Measurements from ENCODE around the gene KRT77. TPM values are rescaled to one million over a fixed set of nuclear protein-coding genes. Genes with fewer than 3 reads are reported as not detected.
"Not testable (repeated sequence)": the region's sequence is repeated elsewhere in the genome, so short reads cannot be mapped to it uniquely, and the experiment has no call there.

The KRT77 gene
- not detected for polyA plus RNA-seq (2013, experiment 1 of 2; ENCODE audit: insufficient read length)
- polyA plus RNA-seq (2013, experiment 2 of 2; ENCODE audit: insufficient read length): not detected

GRCh38 chr12:52703424-52703823, at the start of gene KRT77:
Gene KRT77 (minus strand): TSS chr12:52703524. CDS start chr12:52703434, 90 bp downstream.
- no peak for DNase-seq

DNA sequence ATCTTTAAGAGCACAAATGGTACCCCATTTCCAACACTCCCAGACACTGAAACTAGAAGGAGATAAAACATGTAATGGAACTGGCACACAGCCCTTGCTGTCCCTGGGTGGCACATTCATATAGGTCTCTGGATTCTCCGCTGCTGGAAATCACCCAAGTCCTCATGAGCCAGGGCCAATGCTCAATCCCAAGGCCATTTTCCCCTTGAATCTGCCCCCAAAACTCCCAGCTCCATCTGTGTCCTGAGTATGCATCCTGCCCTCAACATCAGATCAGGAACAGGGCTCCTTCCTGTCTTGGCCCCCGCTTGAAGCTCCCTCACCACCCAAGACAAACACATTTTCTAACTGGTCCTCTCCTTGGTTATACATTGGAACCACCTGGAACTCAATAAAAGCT, 49.2 kb upstream of the KRT77 start:
- no peak for DNase-seq

- no peak for DNase-seq
Measured at GRCh38 chr12:52751795-52752194, 48.5 kb upstream of the KRT77 start.

GRCh38 chr12:52750532-52750931, 47.2 kb upstream of the KRT77 start:
- DNase-seq: not testable (repeated sequence)

DNA sequence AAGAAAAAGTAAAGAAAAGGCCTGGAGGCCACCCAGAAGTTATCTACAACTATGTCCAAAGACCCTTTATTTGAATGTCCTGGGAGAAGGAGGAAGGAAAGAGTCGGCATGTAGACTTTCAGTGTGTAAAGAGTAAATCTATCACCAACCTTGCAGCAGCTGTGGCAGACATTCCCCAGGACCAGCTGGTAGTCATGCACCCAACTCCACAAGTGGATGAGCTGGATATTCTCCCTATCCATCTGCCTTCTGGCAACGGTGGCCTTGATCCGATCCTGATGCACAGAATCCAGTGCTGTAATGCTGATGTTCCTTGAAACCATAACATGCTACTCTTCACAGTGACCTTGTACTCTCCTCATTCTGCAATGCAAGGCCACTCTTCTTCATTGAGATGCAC, 46.5 kb upstream of the KRT77 start:
- DNase-seq: no peak

- DNase-seq: no peak
Measured at GRCh38 chr12:52748578-52748977, 45.3 kb upstream of the KRT77 start.

DNA sequence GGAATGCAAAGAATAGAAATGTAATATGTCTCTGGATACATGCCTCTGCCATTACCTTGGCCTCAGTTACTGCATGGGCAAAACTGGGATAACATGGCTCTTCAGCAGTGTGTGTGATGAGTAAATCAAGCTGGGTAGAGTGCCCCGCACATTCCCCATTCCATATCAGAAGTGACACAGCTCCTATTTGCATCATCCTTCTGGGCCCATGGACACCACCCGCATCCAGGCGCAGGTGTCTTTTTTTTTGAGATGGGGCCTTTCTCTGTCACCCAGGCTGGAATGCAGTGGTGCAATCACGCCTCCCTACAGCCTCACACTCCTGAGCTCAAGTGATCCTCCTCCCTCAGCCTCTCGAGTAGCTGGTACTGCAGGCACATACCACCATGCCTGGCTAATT, 42.2 kb upstream of the KRT77 start:
- no peak for DNase-seq

- DNase-seq: no peak
Measured at GRCh38 chr12:52744493-52745156, 41.3 kb upstream of the KRT77 start.

- no peak for DNase-seq
Measured at GRCh38 chr12:52742822-52743457, 39.6 kb upstream of the KRT77 start.

GRCh38 chr12:52742196-52742580, 38.9 kb upstream of the KRT77 start:
- no peak for DNase-seq

GRCh38 chr12:52741375-52742195, 38.3 kb upstream of the KRT77 start:
- peak; percentile 57 for DNase-seq

GRCh38 chr12:52740584-52740983, 37.3 kb upstream of the KRT77 start:
- DNase-seq: no peak

DNA sequence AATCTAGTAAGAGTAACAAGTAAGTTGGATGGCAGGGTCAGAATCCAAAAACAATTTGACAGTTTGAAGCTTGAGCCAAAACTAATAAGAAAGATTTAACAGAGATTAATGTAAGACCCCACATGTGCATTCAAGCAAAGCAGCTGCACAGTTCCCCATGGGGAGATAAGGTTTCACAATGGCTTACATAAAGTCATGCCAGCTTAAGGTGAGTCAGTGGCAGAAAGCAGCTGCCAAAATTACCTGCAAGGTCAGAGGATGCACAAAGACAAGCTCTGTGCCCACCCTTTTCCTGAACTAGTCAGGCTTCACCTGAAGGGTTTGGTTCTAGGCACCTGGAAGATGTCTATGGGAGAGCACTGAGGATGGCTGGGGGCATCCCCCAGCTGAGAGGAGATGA, 36.6 kb upstream of the KRT77 start:
- DNase-seq: no peak

DNA sequence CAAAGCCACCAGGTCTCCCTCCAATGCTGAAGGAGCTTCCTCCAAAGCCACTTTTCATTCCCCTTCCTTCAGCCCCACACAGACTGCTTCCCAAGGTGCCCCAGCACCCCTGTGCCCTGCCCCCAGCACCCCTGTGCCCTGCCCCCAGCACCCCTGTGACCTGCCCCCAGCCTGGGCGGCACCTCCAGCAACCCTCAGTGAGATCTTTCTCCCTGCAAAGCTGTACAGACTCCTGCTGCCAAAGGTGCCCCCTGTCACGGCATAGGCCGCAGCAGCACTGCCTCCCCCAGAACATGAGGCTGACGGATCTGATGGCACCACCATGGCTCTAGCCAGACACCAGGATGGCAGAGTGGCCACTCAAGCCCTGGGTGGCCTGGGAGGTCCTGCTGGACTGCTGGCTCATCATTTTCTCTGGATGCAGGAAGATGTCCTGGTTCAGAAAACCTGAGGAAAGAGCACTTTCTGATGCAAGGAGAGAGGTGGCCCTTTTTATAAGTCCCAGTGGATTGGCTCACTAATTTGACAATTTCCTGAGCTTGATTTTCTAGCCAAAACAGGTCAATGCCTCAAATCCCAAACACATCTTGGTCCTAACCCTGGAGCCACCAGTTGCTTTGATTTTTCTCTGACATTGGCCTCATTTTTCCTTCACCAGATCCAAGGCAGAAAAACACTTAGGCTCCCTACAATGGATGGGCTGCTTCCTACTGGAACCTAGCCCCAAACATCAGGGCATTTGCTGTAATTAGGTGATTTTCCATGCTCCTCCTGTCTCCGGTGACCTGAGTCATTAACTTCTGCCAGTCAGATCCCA, 32.7 kb upstream of the KRT77 start:
- no peak for DNase-seq

DNA sequence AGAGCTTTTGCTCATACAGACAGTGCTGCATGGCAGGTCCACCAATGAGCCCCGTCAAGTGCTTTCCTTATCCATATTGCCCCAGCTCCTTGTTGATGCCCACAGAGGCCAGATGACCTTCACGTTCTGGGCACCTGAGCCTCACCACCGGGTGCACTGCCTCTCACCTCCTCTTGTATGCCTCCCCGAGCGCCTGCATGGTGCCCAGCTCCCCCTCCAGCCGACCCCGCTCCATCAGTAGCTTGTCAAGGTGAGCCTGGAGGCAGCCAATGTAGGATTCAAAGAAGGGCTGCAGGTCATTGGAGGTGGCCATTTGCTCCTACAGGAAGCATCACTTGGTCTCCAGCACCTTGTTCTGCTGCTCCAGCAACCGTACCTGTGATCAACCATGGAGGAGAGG, 31.8 kb upstream of the KRT77 start:
- DNase-seq: no peak

- DNase-seq: no peak
Measured at GRCh38 chr12:52730793-52731192, 27.5 kb upstream of the KRT77 start.

- no peak for DNase-seq
Measured at GRCh38 chr12:52730383-52730782, 27.1 kb upstream of the KRT77 start.

DNA sequence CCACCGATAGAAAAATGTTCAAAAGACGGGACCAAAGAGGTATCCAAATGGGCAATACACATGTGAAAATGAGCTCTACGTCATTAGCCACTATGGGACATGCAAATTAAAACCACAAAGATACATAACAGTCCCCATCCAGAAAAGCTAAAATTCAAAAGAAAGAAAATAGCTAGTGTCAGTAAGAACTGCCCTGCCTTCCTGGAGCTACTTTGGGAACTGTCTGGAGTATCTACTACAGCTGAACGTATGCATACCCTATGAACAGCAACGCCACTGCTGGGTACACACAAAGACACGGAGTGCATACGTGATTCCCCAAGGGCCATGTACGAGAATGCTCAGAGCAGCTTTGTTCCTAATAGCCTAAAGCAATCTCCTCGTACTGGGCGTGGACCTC, 25.8 kb upstream of the KRT77 start:
- no peak for DNase-seq

DNA sequence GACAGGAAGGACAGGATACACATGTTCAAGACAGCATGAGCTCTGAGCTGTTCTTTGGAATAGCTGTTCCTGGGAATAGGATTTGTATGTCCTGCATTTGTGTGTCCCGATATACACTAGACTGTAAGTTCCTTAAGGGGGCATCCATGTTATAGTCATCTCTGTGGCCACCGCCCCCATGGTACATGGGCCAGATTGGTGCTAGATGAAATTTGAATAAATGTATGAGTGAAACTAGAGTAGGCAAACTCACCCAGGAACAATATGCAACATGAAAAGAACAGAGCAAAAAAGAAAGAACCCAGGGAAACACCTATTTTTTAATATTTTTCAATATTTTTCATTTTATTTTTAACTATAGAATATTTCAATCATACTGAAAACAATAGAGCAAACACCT, 25.1 kb upstream of the KRT77 start:
- DNase-seq: no peak

GRCh38 chr12:52727037-52727436, 23.7 kb upstream of the KRT77 start:
- no peak for DNase-seq

DNA sequence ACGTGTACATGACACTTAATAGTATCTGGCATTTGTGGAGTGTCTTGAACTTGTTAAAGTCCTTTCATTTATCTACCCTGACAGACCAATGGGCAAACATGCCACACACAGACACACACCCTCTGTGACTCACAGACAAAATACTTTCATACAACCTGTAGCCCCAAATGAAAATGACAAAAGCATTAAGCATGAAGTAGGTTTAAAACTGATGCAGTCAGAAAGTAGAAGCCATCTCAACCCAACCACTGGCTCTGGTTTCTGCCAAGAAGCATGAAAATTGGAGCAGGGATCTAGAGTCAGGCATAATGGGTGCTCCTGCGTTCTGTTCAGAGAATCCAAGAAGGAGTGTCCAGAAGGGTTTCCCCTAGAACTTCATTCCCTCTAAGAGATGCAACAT, 23.1 kb upstream of the KRT77 start:
- no peak for DNase-seq

GRCh38 chr12:52724384-52724783, 21.1 kb upstream of the KRT77 start:
- DNase-seq: no peak

GRCh38 chr12:52722680-52723079, 19.4 kb upstream of the KRT77 start:
- DNase-seq: no peak

Data from fibroblast of skin of back (primary cell).